ENCODE data around the gene H6PD.

The H6PD gene

DNA sequence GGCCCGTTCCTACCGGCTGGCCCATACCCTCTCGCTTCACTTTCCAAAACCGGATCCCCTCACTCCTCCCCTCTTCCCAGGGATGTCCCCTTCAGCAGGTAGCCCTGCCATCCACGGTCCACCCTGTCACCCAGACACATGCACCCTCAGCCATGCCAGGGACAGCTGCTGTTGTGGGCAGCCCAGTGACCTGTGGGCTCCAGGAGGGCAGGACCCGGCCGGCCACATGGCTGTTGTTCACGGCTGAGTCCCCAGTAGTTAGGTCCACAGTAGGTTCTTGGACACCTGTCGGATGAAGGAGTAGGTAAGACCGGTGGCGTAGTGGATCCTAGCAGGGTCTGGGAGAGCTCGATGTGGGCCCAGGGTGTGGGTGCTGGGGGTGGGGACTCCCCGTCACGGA, 70.6 kb downstream of the H6PD start:
- peaks cover 24% of the 10 kb centered on the region for H3K4me1 Mint-ChIP-seq
- peak overlapping the region in 1 of 3 experiments; percentile 36 for H3K4me3 Mint-ChIP-seq
- peak overlapping the region in 1 of 3 experiments; percentile 48 for H3K27ac Mint-ChIP-seq
- no peaks in the 10 kb centered on the region for H3K9me3 Mint-ChIP-seq
- H3K27me3 Mint-ChIP-seq (ENCODE audit: low read depth) = peaks cover 9% of the 10 kb centered on the region
- TF ChIP-seq, protein P1, sequence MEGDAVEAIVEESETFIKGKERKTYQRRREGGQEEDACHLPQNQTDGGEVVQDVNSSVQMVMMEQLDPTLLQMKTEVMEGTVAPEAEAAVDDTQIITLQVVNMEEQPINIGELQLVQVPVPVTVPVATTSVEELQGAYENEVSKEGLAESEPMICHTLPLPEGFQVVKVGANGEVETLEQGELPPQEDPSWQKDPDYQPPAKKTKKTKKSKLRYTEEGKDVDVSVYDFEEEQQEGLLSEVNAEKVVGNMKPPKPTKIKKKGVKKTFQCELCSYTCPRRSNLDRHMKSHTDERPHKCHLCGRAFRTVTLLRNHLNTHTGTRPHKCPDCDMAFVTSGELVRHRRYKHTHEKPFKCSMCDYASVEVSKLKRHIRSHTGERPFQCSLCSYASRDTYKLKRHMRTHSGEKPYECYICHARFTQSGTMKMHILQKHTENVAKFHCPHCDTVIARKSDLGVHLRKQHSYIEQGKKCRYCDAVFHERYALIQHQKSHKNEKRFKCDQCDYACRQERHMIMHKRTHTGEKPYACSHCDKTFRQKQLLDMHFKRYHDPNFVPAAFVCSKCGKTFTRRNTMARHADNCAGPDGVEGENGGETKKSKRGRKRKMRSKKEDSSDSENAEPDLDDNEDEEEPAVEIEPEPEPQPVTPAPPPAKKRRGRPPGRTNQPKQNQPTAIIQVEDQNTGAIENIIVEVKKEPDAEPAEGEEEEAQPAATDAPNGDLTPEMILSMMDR (IDR thresholded peaks at IDR 0.05; ENCODE audit: unreplicated experiment in 3 of 3) = no peak
- peaks cover 7% of the 10 kb centered on the region for H3K36me3 Mint-ChIP-seq (ENCODE audit: low read depth)

DNA sequence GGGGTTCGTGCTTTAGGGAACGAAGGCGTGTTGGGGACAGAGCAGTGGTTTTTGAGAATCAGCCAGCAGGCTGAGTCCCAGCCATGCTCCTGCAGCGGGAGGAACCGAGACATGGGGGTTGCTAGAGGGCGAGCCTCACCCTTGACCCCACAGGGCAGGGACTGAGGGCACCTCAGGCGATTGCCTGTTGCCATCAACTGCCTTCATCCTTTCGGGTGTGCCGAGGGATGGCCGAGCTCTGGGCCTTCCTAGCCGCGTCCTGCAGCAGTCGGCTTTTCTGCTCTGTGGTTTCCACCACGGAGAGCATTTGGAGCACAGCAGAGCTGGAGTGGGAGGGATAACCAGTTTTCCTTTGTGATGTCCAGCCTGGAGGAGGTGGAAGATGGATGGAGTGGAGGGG, 71.4 kb downstream of the H6PD start:
- TF ChIP-seq, protein P1 (IDR thresholded peaks at IDR 0.05; ENCODE audit: unreplicated experiment in 3 of 3) = no peak
- peaks cover 5% of the 10 kb centered on the region for H3K27me3 Mint-ChIP-seq (ENCODE audit: low read depth)
- no peaks in the 10 kb centered on the region for H3K36me3 Mint-ChIP-seq (ENCODE audit: low read depth)
- H3K4me3 Mint-ChIP-seq = no peak overlapping the region
- peaks cover 28% of the 10 kb centered on the region for H3K4me1 Mint-ChIP-seq
- H3K9me3 Mint-ChIP-seq = no peaks in the 10 kb centered on the region
- H3K27ac Mint-ChIP-seq = peak overlapping the region in 1 of 3 experiments; percentile 22

DNA sequence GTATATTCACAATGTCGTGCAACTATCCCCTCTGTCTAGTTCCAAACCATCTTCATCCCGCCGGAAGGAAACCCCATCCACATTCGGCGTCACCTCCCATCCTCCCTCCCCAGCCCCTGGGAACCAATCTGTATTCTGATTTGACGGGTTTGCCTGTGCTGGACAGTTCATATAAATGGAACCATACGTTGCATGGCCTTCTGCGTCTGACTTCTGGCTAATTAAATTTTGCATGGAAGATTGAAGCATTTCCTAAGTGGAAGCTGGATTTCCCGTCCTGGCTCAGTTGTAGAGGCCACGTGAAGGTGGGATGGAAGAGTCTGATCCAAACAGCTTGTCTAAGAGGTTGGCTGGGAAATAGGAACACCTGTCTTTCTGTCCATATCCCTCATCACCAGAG, 72.7 kb downstream of the H6PD start:
- H3K27me3 Mint-ChIP-seq (ENCODE audit: low read depth) = peaks cover 7% of the 10 kb centered on the region
- peaks cover 38% of the 10 kb centered on the region for H3K4me1 Mint-ChIP-seq
- no peaks in the 10 kb centered on the region for H3K36me3 Mint-ChIP-seq (ENCODE audit: low read depth)
- TF ChIP-seq, protein P1 (IDR thresholded peaks at IDR 0.05; ENCODE audit: unreplicated experiment in 3 of 3) = no peak
- no peaks in the 10 kb centered on the region for H3K9me3 Mint-ChIP-seq
- peak overlapping the region in 1 of 3 experiments; percentile 3 for H3K27ac Mint-ChIP-seq
- no peak overlapping the region for H3K4me3 Mint-ChIP-seq

DNA sequence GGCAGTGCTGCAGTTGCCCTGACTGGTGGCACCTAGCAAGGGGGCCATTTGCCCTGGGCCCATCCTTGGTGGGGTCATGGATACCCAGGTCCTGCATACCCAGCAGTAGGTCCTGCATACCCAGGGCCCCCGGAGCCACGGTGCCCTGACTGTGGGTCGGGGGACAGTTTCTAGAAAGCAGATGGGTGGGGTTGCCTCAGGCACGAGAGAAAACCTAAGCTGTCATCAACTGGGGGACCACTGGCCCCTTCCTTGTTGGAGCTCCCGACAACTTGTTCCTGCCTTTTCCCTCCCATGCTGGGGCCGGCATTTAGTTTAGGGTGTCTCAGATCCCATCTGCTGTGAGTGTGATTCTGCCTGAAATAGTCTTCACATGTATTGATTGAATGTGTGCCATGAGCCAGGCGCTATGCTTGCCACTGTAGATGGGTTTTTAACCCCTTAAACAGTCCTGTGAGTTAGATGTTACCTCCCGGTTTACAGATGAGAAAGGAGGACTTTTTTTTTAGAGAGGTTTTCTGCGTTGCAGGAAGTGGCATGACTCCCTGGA, 73.7 kb downstream of the H6PD start:
- Mint-ChIP-seq H3K4me1 (peaks cover 35% of the 10 kb centered on the region), H3K27me3 (ENCODE audit: low read depth) (peaks cover 7% of the 10 kb centered on the region), H3K4me3 (no peak overlapping the region), H3K27ac (no peak overlapping the region), H3K36me3 (ENCODE audit: low read depth) (no peaks in the 10 kb centered on the region), H3K9me3 (no peaks in the 10 kb centered on the region)
- TF ChIP-seq, protein P1 (IDR thresholded peaks at IDR 0.05; ENCODE audit: unreplicated experiment in 3 of 3) = no peak

DNA sequence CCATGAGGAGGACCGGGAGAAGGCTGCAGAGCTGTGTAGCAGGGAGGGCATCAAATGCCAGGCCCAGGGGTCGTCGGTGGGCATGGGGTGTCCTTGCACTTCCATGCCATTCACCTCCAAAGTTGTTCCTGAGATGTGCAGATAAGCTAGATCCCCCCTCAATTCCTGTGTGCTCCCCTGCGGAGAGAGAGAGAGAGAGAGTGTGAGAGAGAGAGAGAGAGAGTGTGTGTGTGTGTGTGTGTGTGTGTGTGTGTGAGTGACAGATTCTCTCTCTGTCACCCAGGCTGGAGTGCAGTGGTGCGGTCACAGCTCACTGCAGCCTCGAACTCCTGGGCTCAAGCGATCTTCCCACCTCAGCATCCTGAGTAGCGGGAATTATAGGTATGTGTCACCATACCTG, 74.5 kb downstream of the H6PD start:
- no peak overlapping the region for H3K27ac Mint-ChIP-seq
- H3K4me3 Mint-ChIP-seq = no peak overlapping the region
- peaks cover 7% of the 10 kb centered on the region for H3K27me3 Mint-ChIP-seq (ENCODE audit: low read depth)
- H3K9me3 Mint-ChIP-seq = no peaks in the 10 kb centered on the region
- TF ChIP-seq, protein P1 (IDR thresholded peaks at IDR 0.05; ENCODE audit: unreplicated experiment in 3 of 3) = no peak
- H3K4me1 Mint-ChIP-seq = peaks cover 36% of the 10 kb centered on the region
- no peaks in the 10 kb centered on the region for H3K36me3 Mint-ChIP-seq (ENCODE audit: low read depth)

DNA sequence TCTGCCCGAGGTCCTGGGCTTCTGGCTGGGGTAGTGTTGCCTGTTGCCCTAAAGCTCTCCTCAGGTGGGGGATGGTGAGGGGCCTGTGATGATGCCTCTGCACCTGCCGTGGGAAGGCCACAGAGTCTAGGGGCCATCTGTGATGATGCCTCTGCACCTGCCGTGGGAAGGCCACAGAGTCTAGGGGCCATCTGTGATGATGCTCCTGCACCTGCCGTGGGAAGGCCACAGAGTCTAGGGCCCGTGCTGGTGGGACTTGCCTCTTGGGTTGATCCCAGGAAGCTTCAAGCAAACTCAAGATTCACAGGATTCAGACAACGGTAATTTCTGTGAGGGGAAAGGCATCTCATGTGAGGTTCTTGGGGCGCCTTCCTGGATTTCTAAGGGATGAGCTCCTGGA, 75.4 kb downstream of the H6PD start:
- H3K4me1 Mint-ChIP-seq = peaks cover 41% of the 10 kb centered on the region
- peaks cover 7% of the 10 kb centered on the region for H3K27me3 Mint-ChIP-seq (ENCODE audit: low read depth)
- H3K9me3 Mint-ChIP-seq = no peaks in the 10 kb centered on the region
- no peak overlapping the region for H3K27ac Mint-ChIP-seq
- H3K36me3 Mint-ChIP-seq (ENCODE audit: low read depth) = no peaks in the 10 kb centered on the region
- TF ChIP-seq, protein P1 (IDR thresholded peaks at IDR 0.05; ENCODE audit: unreplicated experiment in 3 of 3) = no peak
- no peak overlapping the region for H3K4me3 Mint-ChIP-seq

All from nephron (organoid).